SU-DHL-6 (cell line): ENCODE measurements around the gene PVR.

Source experiments
- H2AFZ ChIP-seq: fragments of 200-600 bp; sonication (generic); 2 replicates; pipeline ENCODE4 v1.6.1; 2014; ENCODE audit warnings: low read depth, mild to moderate bottlenecking, moderate library complexity, mixed read lengths, antibody characterized with exemption, low read length; ENCODE audit not compliant: severe bottlenecking
- H3F3A ChIP-seq: fragments of 200-600 bp; shearing (Covaris generic); 2 replicates; pipeline ENCODE4 v1.6.0; 2016; ENCODE audit warnings: antibody characterized with exemption, mild to moderate bottlenecking; ENCODE audit not compliant: insufficient read depth
- H3K27ac ChIP-seq: fragments of 200-600 bp; sonication (generic); 2 replicates; pipeline ENCODE4 v1.5.1; 2016; ENCODE audit warnings: low read depth, mild to moderate bottlenecking, low read length, moderate library complexity, mixed read lengths
- H3K27me3 ChIP-seq: fragments of 200-600 bp; sonication (generic), shearing (Covaris generic); 2 replicates; pipeline ENCODE4 v1.6.0; 2014; ENCODE audit warnings: mild to moderate bottlenecking, low read length
- H3K36me3 ChIP-seq: fragments of 200-600 bp; sonication (generic); 2 replicates; pipeline ENCODE4 v1.6.1; 2014; ENCODE audit warnings: mild to moderate bottlenecking, low read length, mixed read lengths
- H3K4me2 ChIP-seq: fragments of 300-600, 200-600 bp; shearing (Covaris generic), sonication (generic); 2 replicates; pipeline ENCODE4 v1.6.0; 2014; ENCODE audit warnings: low read length, low read depth, mild to moderate bottlenecking; ENCODE audit not compliant: poor library complexity, severe bottlenecking
- H3K4me3 ChIP-seq: fragments of 200-600 bp; sonication (generic); 2 replicates; pipeline ENCODE4 v1.5.1; 2014; ENCODE audit warnings: antibody characterized with exemption, low read length, mild to moderate bottlenecking, mixed read lengths; ENCODE audit not compliant: insufficient read depth, poor library complexity, severe bottlenecking
- H3K79me2 ChIP-seq: fragments of 200-600 bp; sonication (generic); 2 replicates; pipeline ENCODE4 v1.6.1; 2014; ENCODE audit warnings: mild to moderate bottlenecking, low read length, moderate library complexity; ENCODE audit not compliant: insufficient read depth
- H3K9ac ChIP-seq: fragments of 200-600 bp; sonication (generic); 2 replicates; pipeline ENCODE4 v1.7.0; 2014; ENCODE audit warnings: mild to moderate bottlenecking, low read length
- H3K9me2 ChIP-seq: fragments of 200-600 bp; sonication (generic); replicated peaks from 2 replicates; pipeline ENCODE4 v1.6.1; 2014; ENCODE audit warnings: low read length; ENCODE audit not compliant: insufficient read depth
- H3K9me3 ChIP-seq: fragments of 200-600 bp; sonication (generic); 2 replicates; pipeline ENCODE4 v1.6.1; 2014; ENCODE audit warnings: low read length, mixed read lengths; ENCODE audit not compliant: insufficient read depth
- H4K20me1 ChIP-seq: fragments of 200-600 bp; sonication (generic); 2 replicates; pipeline ENCODE4 v1.6.1; 2014; ENCODE audit warnings: low read depth, mild to moderate bottlenecking, antibody characterized with exemption, low read length, moderate library complexity, mixed read lengths
- EZH2phosphoT487 ChIP-seq: fragments of 200-600 bp; sonication (generic), shearing (Covaris generic); conservative IDR thresholded peaks from 2 replicates; pipeline ENCODE4 v1.6.1; 2018; ENCODE audit warnings: mild to moderate bottlenecking, antibody characterized with exemption, low read length, moderate library complexity, mixed read lengths
- TF ChIP-seq, protein P1 (sequence below): fragments of 200-600 bp; sonication (generic); IDR thresholded peaks from one replicate; pipeline ENCODE4 v1.5.1; 2017; ENCODE audit warnings: antibody characterized with exemption, mild to moderate bottlenecking, low read length, moderate library complexity; ENCODE audit not compliant: insufficient read depth, poor library complexity, severe bottlenecking

PVR gene

GRCh38 chr19:44647144-44647543 lies 3.4 kb downstream of the PVR start:
- Histone ChIP-seq H3K4me3 (no peak overlapping the region), H3K4me2 (no peak overlapping the region), H3K36me3 (no peaks in the 10 kb centered on the region), H3K9ac (no peak overlapping the region), H3K9me3 (no peaks in the 10 kb centered on the region), H2AFZ (no peak overlapping the region), H3K27ac (no peak overlapping the region), H4K20me1 (no peaks in the 10 kb centered on the region), H3K9me2 (no peaks in the 10 kb centered on the region), H3K79me2 (no peaks in the 10 kb centered on the region), H3F3A (no peaks in the 10 kb centered on the region), H3K27me3 (no peaks in the 10 kb centered on the region)
- TF ChIP-seq EZH2phosphoT487, result no peak
- TF ChIP-seq, protein P1, sequence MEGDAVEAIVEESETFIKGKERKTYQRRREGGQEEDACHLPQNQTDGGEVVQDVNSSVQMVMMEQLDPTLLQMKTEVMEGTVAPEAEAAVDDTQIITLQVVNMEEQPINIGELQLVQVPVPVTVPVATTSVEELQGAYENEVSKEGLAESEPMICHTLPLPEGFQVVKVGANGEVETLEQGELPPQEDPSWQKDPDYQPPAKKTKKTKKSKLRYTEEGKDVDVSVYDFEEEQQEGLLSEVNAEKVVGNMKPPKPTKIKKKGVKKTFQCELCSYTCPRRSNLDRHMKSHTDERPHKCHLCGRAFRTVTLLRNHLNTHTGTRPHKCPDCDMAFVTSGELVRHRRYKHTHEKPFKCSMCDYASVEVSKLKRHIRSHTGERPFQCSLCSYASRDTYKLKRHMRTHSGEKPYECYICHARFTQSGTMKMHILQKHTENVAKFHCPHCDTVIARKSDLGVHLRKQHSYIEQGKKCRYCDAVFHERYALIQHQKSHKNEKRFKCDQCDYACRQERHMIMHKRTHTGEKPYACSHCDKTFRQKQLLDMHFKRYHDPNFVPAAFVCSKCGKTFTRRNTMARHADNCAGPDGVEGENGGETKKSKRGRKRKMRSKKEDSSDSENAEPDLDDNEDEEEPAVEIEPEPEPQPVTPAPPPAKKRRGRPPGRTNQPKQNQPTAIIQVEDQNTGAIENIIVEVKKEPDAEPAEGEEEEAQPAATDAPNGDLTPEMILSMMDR, result no peak

- no peaks in the 10 kb centered on the region for H3K27me3 ChIP-seq
- TF ChIP-seq, protein P1, result no peak
- no peak for TF ChIP-seq EZH2phosphoT487
- H3K9me2 ChIP-seq, result no peaks in the 10 kb centered on the region
- H3K9me3 ChIP-seq, result no peaks in the 10 kb centered on the region
- H3K4me2 ChIP-seq, result no peak overlapping the region
- H4K20me1 ChIP-seq, result no peaks in the 10 kb centered on the region
- no peaks in the 10 kb centered on the region for H3K79me2 ChIP-seq
- no peak overlapping the region for H3K27ac ChIP-seq
- H3K36me3 ChIP-seq, result no peaks in the 10 kb centered on the region
- no peaks in the 10 kb centered on the region for H3F3A ChIP-seq
- no peak overlapping the region for H3K9ac ChIP-seq
- H2AFZ ChIP-seq, result no peak overlapping the region
- no peak overlapping the region for H3K4me3 ChIP-seq
Measured at GRCh38 chr19:44648631-44649251, 5.0 kb downstream of the PVR start.

- H3K79me2 ChIP-seq, result no peaks in the 10 kb centered on the region
- no peaks in the 10 kb centered on the region for H3K9me2 ChIP-seq
- H3K27ac ChIP-seq, result no peak overlapping the region
- no peaks in the 10 kb centered on the region for H3K27me3 ChIP-seq
- TF ChIP-seq, protein P1, result no peak
- TF ChIP-seq EZH2phosphoT487, result no peak
- H3K36me3 ChIP-seq, result no peaks in the 10 kb centered on the region
- H4K20me1 ChIP-seq, result no peaks in the 10 kb centered on the region
- no peaks in the 10 kb centered on the region for H3K9me3 ChIP-seq
- H2AFZ ChIP-seq, result no peak overlapping the region
- no peaks in the 10 kb centered on the region for H3F3A ChIP-seq
- no peak overlapping the region for H3K4me3 ChIP-seq
- H3K9ac ChIP-seq, result no peak overlapping the region
- H3K4me2 ChIP-seq, result no peak overlapping the region
Measured at GRCh38 chr19:44649578-44650145, 6.0 kb downstream of the PVR start.
